Measurements from ENCODE around the gene TMPRSS4.

TMPRSS4 gene

GRCh38 chr11:118088531-118088930, 11.7 kb downstream of the TMPRSS4 start:
- Histone ChIP-seq H3K27me3 (replicated peaks; ENCODE audit: control insufficient read depth, insufficient read depth, low read length, poor library complexity, severe bottlenecking) (no peaks in the 10 kb centered on the region), H3K36me3 (ENCODE audit: control insufficient read depth, insufficient read depth, low read length) (no peaks in the 10 kb centered on the region), H3K27ac (ENCODE audit: insufficient read depth, low read length, poor library complexity, severe bottlenecking) (no peak overlapping the region), H3K4me1 (ENCODE audit: control insufficient read depth, insufficient read depth, low read length, poor library complexity, severe bottlenecking) (no peaks in the 10 kb centered on the region), H3K9me3 (ENCODE audit: control insufficient read depth, low read length) (peaks cover 13% of the 10 kb centered on the region), H3K4me3 (ENCODE audit: insufficient read depth, low read depth, low read length, poor library complexity, severe bottlenecking) (no peak overlapping the region)
- DNase-seq = no peak

GRCh38 chr11:118090545-118091162, 13.8 kb downstream of the TMPRSS4 start:
- no peak for DNase-seq
- Histone ChIP-seq H3K27ac (ENCODE audit: insufficient read depth, low read length, poor library complexity, severe bottlenecking) (no peak overlapping the region), H3K9me3 (ENCODE audit: control insufficient read depth, low read length) (peaks cover 13% of the 10 kb centered on the region), H3K4me3 (ENCODE audit: insufficient read depth, low read depth, low read length, poor library complexity, severe bottlenecking) (no peak overlapping the region), H3K36me3 (ENCODE audit: control insufficient read depth, insufficient read depth, low read length) (no peaks in the 10 kb centered on the region), H3K27me3 (replicated peaks; ENCODE audit: control insufficient read depth, insufficient read depth, low read length, poor library complexity, severe bottlenecking) (no peaks in the 10 kb centered on the region), H3K4me1 (ENCODE audit: control insufficient read depth, insufficient read depth, low read length, poor library complexity, severe bottlenecking) (no peaks in the 10 kb centered on the region)

GRCh38 chr11:118091690-118092089, 14.8 kb downstream of the TMPRSS4 start:
- Histone ChIP-seq H3K9me3 (ENCODE audit: control insufficient read depth, low read length) (peaks cover 13% of the 10 kb centered on the region), H3K4me1 (ENCODE audit: control insufficient read depth, insufficient read depth, low read length, poor library complexity, severe bottlenecking) (no peaks in the 10 kb centered on the region), H3K4me3 (ENCODE audit: insufficient read depth, low read depth, low read length, poor library complexity, severe bottlenecking) (no peak overlapping the region), H3K36me3 (ENCODE audit: control insufficient read depth, insufficient read depth, low read length) (no peaks in the 10 kb centered on the region), H3K27ac (ENCODE audit: insufficient read depth, low read length, poor library complexity, severe bottlenecking) (no peak overlapping the region), H3K27me3 (replicated peaks; ENCODE audit: control insufficient read depth, insufficient read depth, low read length, poor library complexity, severe bottlenecking) (no peaks in the 10 kb centered on the region)
- no peak for DNase-seq

- H3K4me1 ChIP-seq (ENCODE audit: control insufficient read depth, insufficient read depth, low read length, poor library complexity, severe bottlenecking) = no peaks in the 10 kb centered on the region
- peaks cover 4% of the 10 kb centered on the region for H3K9me3 ChIP-seq (ENCODE audit: control insufficient read depth, low read length)
- no peak overlapping the region for H3K27ac ChIP-seq (ENCODE audit: insufficient read depth, low read length, poor library complexity, severe bottlenecking)
- H3K27me3 ChIP-seq (replicated peaks; ENCODE audit: control insufficient read depth, insufficient read depth, low read length, poor library complexity, severe bottlenecking) = no peaks in the 10 kb centered on the region
- no peaks in the 10 kb centered on the region for H3K36me3 ChIP-seq (ENCODE audit: control insufficient read depth, insufficient read depth, low read length)
- H3K4me3 ChIP-seq (ENCODE audit: insufficient read depth, low read depth, low read length, poor library complexity, severe bottlenecking) = no peak overlapping the region
- DNase-seq = no peak
Measured at GRCh38 chr11:118092907-118093571, 16.2 kb downstream of the TMPRSS4 start.

DNA sequence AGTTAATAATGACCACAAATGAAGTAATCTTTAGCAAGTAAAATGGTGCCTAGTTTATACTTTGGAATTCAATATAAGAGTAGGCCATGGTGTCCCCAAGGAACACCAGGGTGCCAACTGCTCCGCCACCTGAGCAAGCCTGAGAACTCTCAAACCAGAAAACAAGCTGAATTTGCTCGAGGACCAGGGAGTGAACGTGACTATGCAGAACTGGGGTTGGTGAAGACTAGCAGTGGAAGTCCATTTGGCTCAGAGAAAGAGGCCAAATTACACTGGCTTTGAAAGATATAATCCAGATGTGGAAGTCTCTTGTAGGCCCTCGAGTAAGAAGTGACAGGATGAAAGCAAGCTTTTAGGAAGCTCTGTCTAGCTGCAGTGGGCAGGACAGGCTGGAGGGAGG, 18.6 kb downstream of the TMPRSS4 start:
- Histone ChIP-seq H3K4me1 (ENCODE audit: control insufficient read depth, insufficient read depth, low read length, poor library complexity, severe bottlenecking) (no peaks in the 10 kb centered on the region), H3K27ac (ENCODE audit: insufficient read depth, low read length, poor library complexity, severe bottlenecking) (no peak overlapping the region), H3K27me3 (replicated peaks; ENCODE audit: control insufficient read depth, insufficient read depth, low read length, poor library complexity, severe bottlenecking) (no peaks in the 10 kb centered on the region), H3K36me3 (ENCODE audit: control insufficient read depth, insufficient read depth, low read length) (no peaks in the 10 kb centered on the region), H3K9me3 (ENCODE audit: control insufficient read depth, low read length) (no peaks in the 10 kb centered on the region), H3K4me3 (ENCODE audit: insufficient read depth, low read depth, low read length, poor library complexity, severe bottlenecking) (no peak overlapping the region)
- DNase-seq = no peak

DNA sequence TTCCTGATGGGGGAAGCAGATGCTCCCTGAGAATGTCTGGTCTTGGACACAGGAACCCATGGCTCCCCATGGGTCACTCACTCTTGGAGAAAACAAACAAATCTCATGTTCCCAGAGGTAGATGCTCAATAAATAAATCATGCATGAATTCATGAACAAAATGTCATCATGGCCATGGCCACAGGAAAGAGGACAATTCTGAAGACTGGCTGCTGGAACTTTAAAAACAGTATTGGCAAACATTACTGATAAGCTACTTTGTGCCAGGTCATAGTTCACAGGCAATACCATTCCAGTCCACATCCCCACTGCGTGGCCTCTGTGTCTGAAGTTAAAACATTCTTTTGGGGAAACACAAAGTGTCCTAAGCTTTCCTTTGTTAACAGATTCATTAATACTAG, 19.1 kb downstream of the TMPRSS4 start:
- Histone ChIP-seq H3K4me3 (ENCODE audit: insufficient read depth, low read depth, low read length, poor library complexity, severe bottlenecking) (no peak overlapping the region), H3K27ac (ENCODE audit: insufficient read depth, low read length, poor library complexity, severe bottlenecking) (no peak overlapping the region), H3K4me1 (ENCODE audit: control insufficient read depth, insufficient read depth, low read length, poor library complexity, severe bottlenecking) (no peaks in the 10 kb centered on the region), H3K9me3 (ENCODE audit: control insufficient read depth, low read length) (no peaks in the 10 kb centered on the region), H3K36me3 (ENCODE audit: control insufficient read depth, insufficient read depth, low read length) (no peaks in the 10 kb centered on the region), H3K27me3 (replicated peaks; ENCODE audit: control insufficient read depth, insufficient read depth, low read length, poor library complexity, severe bottlenecking) (no peaks in the 10 kb centered on the region)
- DNase-seq = no peak

DNA sequence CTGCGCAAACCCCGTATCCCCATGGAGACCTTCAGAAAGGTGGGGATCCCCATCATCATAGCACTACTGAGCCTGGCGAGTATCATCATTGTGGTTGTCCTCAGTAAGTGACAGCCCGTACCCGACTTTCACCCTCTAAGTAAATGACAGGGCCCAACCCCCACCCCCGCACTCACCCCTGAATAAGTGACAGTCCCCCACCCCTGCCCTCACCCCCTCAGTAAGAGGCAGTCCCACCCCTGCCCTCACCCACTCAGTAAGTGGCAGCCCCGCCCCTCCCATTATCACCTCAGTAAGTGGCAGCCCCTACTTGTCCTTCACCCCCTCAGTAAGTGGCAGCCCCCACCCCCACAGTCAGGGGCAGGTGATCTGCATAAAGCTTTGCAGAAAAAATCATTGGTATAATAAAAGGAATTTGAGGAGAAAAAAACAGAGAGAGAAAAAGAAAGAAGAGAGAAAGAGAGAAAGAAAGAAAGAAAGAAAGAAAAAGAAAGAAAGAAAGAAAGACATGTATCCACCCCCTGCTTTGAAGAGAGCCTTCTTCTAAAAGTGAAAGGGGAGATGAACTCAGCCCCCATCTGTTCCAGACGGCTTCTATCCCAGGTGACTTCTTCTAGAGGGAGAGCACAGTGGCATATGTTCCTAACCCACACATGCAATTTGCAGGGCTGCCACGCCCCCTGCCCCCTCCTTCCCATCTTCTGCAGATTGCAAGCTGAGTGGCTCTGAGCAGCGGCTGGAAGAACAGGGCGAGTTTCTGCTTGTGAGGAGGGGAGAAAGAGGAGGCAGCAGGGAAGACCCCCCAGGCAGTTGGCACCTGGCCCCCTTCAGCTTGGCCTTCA, 22.3 kb downstream of the TMPRSS4 start:
- Histone ChIP-seq H3K36me3 (ENCODE audit: control insufficient read depth, insufficient read depth, low read length) (no peaks in the 10 kb centered on the region), H3K27ac (ENCODE audit: insufficient read depth, low read length, poor library complexity, severe bottlenecking) (no peak overlapping the region), H3K9me3 (ENCODE audit: control insufficient read depth, low read length) (no peaks in the 10 kb centered on the region), H3K27me3 (replicated peaks; ENCODE audit: control insufficient read depth, insufficient read depth, low read length, poor library complexity, severe bottlenecking) (no peaks in the 10 kb centered on the region), H3K4me1 (ENCODE audit: control insufficient read depth, insufficient read depth, low read length, poor library complexity, severe bottlenecking) (no peaks in the 10 kb centered on the region), H3K4me3 (ENCODE audit: insufficient read depth, low read depth, low read length, poor library complexity, severe bottlenecking) (no peak overlapping the region)
- DNase-seq = no peak

DNA sequence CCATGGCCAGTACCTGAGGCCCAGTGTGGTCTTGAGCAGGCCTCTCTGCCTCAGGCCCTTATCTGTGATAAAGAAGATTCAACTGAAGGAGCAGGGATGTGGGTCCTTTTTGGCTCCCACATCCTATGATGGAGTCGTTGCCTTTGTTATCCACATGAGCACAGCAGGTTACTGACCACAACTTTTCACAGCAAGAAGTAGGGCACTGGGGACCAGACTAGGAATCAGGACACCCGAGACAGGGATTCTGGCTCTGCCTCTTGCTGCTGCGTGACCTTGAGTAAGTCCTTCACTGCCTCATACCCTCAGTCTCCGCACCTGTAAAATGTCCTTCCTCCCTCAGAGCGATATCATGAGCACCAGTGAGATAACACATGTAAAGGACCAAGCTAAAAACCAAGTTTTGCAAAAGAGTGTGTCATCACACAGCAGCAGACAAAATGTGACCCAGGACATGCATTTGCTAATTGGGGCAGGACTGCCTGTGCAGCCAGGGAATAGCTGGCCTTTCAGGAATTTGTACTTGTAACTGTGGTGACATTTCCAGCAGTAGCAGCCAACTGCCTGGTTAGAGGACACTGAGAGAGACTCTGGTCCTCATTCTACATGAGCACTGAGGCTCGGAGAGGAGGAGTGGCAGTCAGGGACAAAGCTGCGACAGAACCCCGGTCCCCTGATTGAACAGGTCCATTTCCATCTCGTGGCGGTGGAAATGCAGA, 23.1 kb downstream of the TMPRSS4 start:
- H3K4me1 ChIP-seq (ENCODE audit: control insufficient read depth, insufficient read depth, low read length, poor library complexity, severe bottlenecking) = no peaks in the 10 kb centered on the region
- H3K4me3 ChIP-seq (ENCODE audit: insufficient read depth, low read depth, low read length, poor library complexity, severe bottlenecking) = no peak overlapping the region
- H3K27me3 ChIP-seq (replicated peaks; ENCODE audit: control insufficient read depth, insufficient read depth, low read length, poor library complexity, severe bottlenecking) = no peaks in the 10 kb centered on the region
- no peak overlapping the region for H3K27ac ChIP-seq (ENCODE audit: insufficient read depth, low read length, poor library complexity, severe bottlenecking)
- no peak for DNase-seq
- no peaks in the 10 kb centered on the region for H3K9me3 ChIP-seq (ENCODE audit: control insufficient read depth, low read length)
- H3K36me3 ChIP-seq (ENCODE audit: control insufficient read depth, insufficient read depth, low read length) = no peaks in the 10 kb centered on the region

DNA sequence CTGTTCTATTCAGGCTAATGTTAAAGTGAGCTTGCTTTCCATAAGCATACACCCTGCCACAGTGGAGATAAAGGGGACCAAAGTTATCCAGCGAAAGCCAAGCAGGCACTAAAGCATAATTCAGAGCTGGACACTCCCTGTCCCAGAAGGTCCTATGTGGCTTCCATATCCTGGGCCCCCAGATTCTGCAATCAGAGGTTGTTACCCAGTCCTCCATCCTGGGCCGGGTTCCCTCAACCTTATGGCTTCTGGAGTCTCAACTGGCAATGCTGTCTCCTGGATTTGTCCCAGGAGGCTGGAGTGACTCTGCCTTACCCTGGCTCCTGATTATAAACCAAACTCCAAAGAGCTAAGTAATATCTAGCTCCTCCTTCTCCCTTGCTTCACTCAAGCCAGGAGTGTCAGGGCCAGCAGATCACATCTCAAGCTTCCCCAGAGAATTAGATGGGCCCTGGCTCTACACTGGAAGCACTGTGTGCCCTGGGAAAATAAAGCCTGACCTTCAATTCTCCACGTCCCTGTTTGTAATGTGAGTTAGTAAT, 23.9 kb downstream of the TMPRSS4 start:
- Histone ChIP-seq H3K4me1 (ENCODE audit: control insufficient read depth, insufficient read depth, low read length, poor library complexity, severe bottlenecking) (no peaks in the 10 kb centered on the region), H3K27me3 (replicated peaks; ENCODE audit: control insufficient read depth, insufficient read depth, low read length, poor library complexity, severe bottlenecking) (no peaks in the 10 kb centered on the region), H3K9me3 (ENCODE audit: control insufficient read depth, low read length) (no peaks in the 10 kb centered on the region), H3K4me3 (ENCODE audit: insufficient read depth, low read depth, low read length, poor library complexity, severe bottlenecking) (no peak overlapping the region), H3K36me3 (ENCODE audit: control insufficient read depth, insufficient read depth, low read length) (no peaks in the 10 kb centered on the region), H3K27ac (ENCODE audit: insufficient read depth, low read length, poor library complexity, severe bottlenecking) (no peak overlapping the region)
- DNase-seq = no peak
